Measurements from ENCODE around the gene SH2D6. TPM values are rescaled to one million over a fixed set of nuclear protein-coding genes. Genes with fewer than 3 reads are reported as not detected.

Gene SH2D6
- total and polyA plus RNA-seq, 9 of the 15 experiments (the other 6 are each of a cell fraction or from before 2014, with no cell fraction given) = 0.07 to 0.76 (median 0.33) TPM; not detected in 2

DNA sequence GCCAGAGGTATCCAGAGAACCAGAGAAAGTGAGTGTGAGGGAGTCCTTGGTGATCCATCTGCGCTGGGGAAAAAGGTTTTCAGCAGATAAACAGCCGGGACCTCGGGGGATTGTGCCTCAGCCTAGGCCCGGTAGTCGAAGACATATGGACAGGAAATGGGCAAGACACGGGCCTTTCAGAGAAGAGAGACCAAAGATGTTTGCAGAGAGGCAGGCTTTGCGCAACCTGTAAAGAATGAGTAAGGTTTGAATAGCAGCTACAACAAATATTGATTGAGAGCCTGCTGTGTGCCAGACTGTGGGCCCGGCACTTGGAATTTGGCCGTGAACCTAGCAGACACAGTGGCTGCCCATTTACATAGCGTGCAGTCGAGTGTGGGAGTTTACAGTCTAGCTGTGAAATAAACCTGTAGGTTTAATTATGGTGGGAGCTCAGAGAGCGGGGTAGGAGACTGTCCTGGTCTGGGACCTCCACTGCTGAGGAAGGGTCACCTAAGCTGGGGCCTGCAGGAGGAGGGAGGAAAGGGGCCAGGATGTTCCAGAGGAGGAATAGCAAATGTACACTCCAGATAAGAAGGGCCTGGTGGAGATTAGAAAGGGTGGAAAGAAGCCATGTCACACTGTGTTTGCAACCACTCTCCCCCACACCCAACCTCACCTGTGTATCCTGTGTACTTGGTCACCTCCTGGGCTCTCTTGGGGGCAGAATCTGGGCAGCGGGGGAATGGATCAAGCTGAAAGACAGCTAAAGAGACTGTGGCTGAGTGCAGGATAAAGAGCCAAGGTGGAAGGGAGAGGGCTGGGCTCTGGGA, 3.0 kb downstream of the SH2D6 start (continued):
- no peak for TF ChIP-seq ZNF146 (CRISPR knock-in tag; IDR thresholded peaks at IDR 0.05; ENCODE audit: unreplicated experiment)
- TF ChIP-seq TRIM24 (IDR thresholded peaks at IDR 0.05) = peak; percentile 25 to 72; a peak in 3 of 4 replicates
- TF ChIP-seq RNF2 (IDR thresholded peaks at IDR 0.05) = 0 out of 2 replicates have a peak, but pooled peaks have one; percentile 29
- peak in 1 of 2 experiments; percentile 55; a peak in 1 of 4 replicates for TF ChIP-seq MAZ (CRISPR knock-in tag; conservative IDR thresholded peaks at IDR 0.05 in 1 of 2, IDR thresholded peaks at IDR 0.05 in 1 of 2)
- TF ChIP-seq, protein P1, sequence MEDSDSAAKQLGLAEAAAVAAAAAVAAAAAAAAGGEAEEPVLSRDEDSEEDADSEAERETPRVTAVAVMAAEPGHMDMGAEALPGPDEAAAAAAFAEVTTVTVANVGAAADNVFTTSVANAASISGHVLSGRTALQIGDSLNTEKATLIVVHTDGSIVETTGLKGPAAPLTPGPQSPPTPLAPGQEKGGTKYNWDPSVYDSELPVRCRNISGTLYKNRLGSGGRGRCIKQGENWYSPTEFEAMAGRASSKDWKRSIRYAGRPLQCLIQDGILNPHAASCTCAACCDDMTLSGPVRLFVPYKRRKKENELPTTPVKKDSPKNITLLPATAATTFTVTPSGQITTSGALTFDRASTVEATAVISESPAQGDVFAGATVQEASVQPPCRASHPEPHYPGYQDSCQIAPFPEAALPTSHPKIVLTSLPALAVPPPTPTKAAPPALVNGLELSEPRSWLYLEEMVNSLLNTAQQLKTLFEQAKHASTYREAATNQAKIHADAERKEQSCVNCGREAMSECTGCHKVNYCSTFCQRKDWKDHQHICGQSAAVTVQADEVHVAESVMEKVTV (CRISPR knock-in tag; IDR thresholded peaks at IDR 0.05) = no peak
- TF ChIP-seq SAFB2 (IDR thresholded peaks at IDR 0.05; ENCODE audit: borderline replicate concordance, low read depth, low read length, severe bottlenecking) = no peak
- TF ChIP-seq NR2C1 (IDR thresholded peaks at IDR 0.05) = no peak
- TF ChIP-seq NR2C1 (tag; IDR thresholded peaks at IDR 0.05) = no peak; the same call in 1 of the 2 replicates
- no peak for TF ChIP-seq ZNF696 (CRISPR knock-in tag; conservative IDR thresholded peaks at IDR 0.05)
- TF ChIP-seq, protein P2, sequence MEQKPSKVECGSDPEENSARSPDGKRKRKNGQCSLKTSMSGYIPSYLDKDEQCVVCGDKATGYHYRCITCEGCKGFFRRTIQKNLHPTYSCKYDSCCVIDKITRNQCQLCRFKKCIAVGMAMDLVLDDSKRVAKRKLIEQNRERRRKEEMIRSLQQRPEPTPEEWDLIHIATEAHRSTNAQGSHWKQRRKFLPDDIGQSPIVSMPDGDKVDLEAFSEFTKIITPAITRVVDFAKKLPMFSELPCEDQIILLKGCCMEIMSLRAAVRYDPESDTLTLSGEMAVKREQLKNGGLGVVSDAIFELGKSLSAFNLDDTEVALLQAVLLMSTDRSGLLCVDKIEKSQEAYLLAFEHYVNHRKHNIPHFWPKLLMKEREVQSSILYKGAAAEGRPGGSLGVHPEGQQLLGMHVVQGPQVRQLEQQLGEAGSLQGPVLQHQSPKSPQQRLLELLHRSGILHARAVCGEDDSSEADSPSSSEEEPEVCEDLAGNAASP (IDR thresholded peaks at IDR 0.05) = no peak
- TF ChIP-seq PHB2 (IDR thresholded peaks at IDR 0.05; ENCODE audit: low read depth) = no peak
- TF ChIP-seq TAF7 (tag; IDR thresholded peaks at IDR 0.05) = no peak
- TF ChIP-seq, protein P3, sequence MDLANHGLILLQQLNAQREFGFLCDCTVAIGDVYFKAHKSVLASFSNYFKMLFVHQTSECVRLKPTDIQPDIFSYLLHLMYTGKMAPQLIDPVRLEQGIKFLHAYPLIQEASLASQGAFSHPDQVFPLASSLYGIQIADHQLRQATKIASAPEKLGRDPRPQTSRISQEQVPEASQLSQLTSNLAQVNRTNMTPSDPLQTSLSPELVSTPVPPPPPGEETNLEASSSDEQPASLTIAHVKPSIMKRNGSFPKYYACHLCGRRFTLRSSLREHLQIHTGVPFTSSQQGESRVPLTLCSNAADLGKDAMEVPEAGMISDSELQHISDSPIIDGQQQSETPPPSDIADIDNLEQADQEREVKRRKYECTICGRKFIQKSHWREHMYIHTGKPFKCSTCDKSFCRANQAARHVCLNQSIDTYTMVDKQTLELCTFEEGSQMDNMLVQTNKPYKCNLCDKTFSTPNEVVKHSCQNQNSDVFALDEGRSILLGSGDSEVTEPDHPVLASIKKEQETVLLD (IDR thresholded peaks at IDR 0.05) = no peak; the same call in none of the 2 replicates
- no peak for TF ChIP-seq ZNF212 (CRISPR knock-in tag; IDR thresholded peaks at IDR 0.05)
- TF ChIP-seq CCNT2 (IDR thresholded peaks at IDR 0.05; ENCODE audit: borderline replicate concordance, extremely low read depth, insufficient read length, low read depth, low read length) = no peak
- no peak for TF ChIP-seq ZNF57 (CRISPR knock-in tag; IDR thresholded peaks at IDR 0.05)
- TF ChIP-seq, protein P4, sequence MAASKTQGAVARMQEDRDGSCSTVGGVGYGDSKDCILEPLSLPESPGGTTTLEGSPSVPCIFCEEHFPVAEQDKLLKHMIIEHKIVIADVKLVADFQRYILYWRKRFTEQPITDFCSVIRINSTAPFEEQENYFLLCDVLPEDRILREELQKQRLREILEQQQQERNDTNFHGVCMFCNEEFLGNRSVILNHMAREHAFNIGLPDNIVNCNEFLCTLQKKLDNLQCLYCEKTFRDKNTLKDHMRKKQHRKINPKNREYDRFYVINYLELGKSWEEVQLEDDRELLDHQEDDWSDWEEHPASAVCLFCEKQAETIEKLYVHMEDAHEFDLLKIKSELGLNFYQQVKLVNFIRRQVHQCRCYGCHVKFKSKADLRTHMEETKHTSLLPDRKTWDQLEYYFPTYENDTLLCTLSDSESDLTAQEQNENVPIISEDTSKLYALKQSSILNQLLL (CRISPR knock-in tag; IDR thresholded peaks at IDR 0.05; ENCODE audit: borderline replicate concordance) = no peak
- peak; percentile 20; the same call in 1 of the 2 replicates for TF ChIP-seq C11orf30 (IDR thresholded peaks at IDR 0.05; ENCODE audit: low read depth)
- TF ChIP-seq CBFA2T2 (conservative IDR thresholded peaks at IDR 0.05) = peak; percentile 83
- no peak for TF ChIP-seq MBD2 (IDR thresholded peaks at IDR 0.05; ENCODE audit: borderline replicate concordance, low read depth)
- TF ChIP-seq KAT7 (CRISPR knock-in tag; IDR thresholded peaks at IDR 0.05; ENCODE audit: borderline replicate concordance) = no peak; the same call in 1 of the 2 replicates
- TF ChIP-seq SMARCA4 (IDR thresholded peaks at IDR 0.05) = peak; percentile 87
- no peak for TF ChIP-seq XRCC5 (IDR thresholded peaks at IDR 0.05; ENCODE audit: low read depth, low read length)
- TF ChIP-seq GABPA (tag; conservative IDR thresholded peaks at IDR 0.05; ENCODE audit: low read depth) = no peak

Measured in K562 (cell line).